ENCODE measurements around the gene EFTUD2.

Gene EFTUD2

DNA sequence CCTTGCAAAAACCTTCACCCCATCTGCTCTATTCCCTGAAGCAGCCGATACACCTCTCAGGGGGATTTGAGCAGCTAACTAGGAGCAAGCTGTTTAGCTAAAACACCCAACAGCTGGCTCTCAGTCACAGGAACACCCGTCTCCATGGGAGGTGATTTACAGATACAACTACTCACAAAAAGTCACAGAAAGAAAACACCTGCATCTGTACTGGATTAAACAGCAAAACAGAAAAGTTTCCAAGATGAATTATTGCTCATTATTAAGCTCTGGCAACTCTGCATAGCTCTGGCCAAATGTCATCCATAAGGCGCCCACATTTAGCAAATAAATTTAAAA is 91.5 kb downstream of the EFTUD2 start:
- no peaks in the 10 kb centered on the region for H3K27me3 ChIP-seq
- H3K4me3 ChIP-seq = no peak overlapping the region
- no peak for DNase-seq
- peaks cover 0 to 43% (median 12%) of the 10 kb centered on the region in 4 donors for H3K4me1 ChIP-seq
- peaks cover 0 to 9% (median 8%) of the 10 kb centered on the region in 3 donors for H3K36me3 ChIP-seq
- H3K27ac ChIP-seq = no peak overlapping the region
- intact Hi-C loops (cut with DNase I; ENCODE audit: low total_unique reads) = no loop called here
- no peaks in the 10 kb centered on the region for H3K9me3 ChIP-seq
- no peak for TF ChIP-seq CTCF (IDR thresholded peaks at IDR 0.05)

GRCh38 chr17:44807093-44807816 is 92.0 kb downstream of the EFTUD2 start:
- TF ChIP-seq CTCF (IDR thresholded peaks at IDR 0.05) = no peak
- H3K36me3 ChIP-seq = peaks cover 0 to 9% (median 8%) of the 10 kb centered on the region in 3 donors
- intact Hi-C loops (cut with DNase I; ENCODE audit: low total_unique reads) = no loop called here
- H3K9me3 ChIP-seq = no peaks in the 10 kb centered on the region
- H3K4me3 ChIP-seq = no peak overlapping the region
- H3K27ac ChIP-seq = no peak overlapping the region
- H3K4me1 ChIP-seq = peaks cover 0 to 42% (median 11%) of the 10 kb centered on the region in 4 donors
- no peak for DNase-seq
- H3K27me3 ChIP-seq = no peaks in the 10 kb centered on the region

DNA sequence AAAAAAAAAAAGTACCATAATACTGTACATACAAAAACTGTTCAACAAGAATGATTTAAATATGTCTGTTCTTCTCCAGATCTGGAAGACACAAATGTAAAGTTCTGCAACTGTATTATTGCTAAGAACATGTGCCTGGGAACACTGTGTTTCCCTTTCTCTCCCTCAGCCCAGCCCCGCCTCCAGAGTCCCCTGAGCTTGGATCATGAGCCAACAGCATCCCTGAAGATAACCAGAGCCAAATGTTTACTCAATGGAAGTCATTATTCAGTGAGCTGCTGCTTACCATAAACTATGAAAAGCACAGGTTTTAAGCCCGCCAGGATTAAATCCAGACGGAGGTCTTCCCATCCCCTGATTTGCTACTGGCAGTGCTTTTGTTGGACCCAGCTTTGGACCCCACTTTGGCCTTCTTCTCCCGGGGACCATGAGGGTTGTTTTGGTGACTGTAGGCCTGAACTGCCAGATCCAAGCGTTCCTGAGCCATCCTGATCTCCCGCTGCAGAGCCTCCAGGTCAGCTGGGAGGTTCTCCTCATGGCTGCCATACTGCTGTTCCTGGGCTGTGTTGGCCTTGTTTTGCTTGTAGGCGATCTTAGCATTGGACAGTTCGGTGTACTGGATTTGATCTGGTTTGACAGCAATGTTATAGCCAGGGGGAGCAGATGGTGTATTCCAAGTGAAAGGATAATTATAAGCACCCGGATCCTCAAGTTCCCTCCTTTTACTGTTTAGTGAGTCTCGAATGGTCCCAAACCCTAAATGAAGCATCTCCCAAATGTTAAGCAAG is 94.7 kb downstream of the EFTUD2 start:
- H3K27ac ChIP-seq = no peak overlapping the region
- H3K4me1 ChIP-seq = peaks cover 0 to 44% (median 5%) of the 10 kb centered on the region in 4 donors
- H3K9me3 ChIP-seq = no peaks in the 10 kb centered on the region
- peak in 1 of 2 donors; percentile 38 for DNase-seq
- H3K27me3 ChIP-seq = no peaks in the 10 kb centered on the region
- no peak for TF ChIP-seq CTCF (IDR thresholded peaks at IDR 0.05)
- intact Hi-C loops (cut with DNase I; ENCODE audit: low total_unique reads) = no loop called here
- H3K4me3 ChIP-seq = no peak overlapping the region
- H3K36me3 ChIP-seq = peaks cover 0 to 9% (median 8%) of the 10 kb centered on the region in 3 donors

DNA sequence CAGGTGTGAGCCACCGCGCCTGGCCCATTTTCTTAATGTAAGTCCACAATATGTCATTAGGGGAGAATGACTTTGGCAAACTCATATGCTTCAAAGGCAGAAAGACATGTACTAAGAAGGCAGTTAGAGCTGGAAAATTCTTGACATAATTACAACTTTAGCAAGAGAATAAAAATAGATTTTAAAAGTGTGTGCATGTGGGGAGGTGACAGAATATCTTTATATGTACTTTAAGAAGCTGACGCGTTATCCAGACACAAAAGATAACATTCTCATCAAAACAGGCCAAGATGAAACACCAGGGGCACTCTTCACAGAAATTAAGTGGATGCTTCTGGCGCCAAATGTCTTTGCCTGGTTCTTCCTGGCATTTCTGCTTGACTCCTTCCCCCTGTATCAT is 97.4 kb downstream of the EFTUD2 start:
- no peaks in the 10 kb centered on the region for H3K9me3 ChIP-seq
- peak overlapping the region in 1 of 2 donors; percentile 16 for H3K27ac ChIP-seq
- no peak overlapping the region for H3K4me3 ChIP-seq
- H3K36me3 ChIP-seq = peaks cover 0 to 9% (median 8%) of the 10 kb centered on the region in 3 donors
- intact Hi-C loops (cut with DNase I; ENCODE audit: low total_unique reads) = no loop called here
- peaks cover 0 to 56% (median 9%) of the 10 kb centered on the region in 4 donors for H3K4me1 ChIP-seq
- DNase-seq = no peak
- TF ChIP-seq CTCF (IDR thresholded peaks at IDR 0.05) = no peak
- no peaks in the 10 kb centered on the region for H3K27me3 ChIP-seq
